Spleen (tissue), 7 donors: Measurements from ENCODE around the gene PCED1B.

Source experiments
- CTCF ChIP-seq, 11 experiments: fragments of 200-600 bp in 7 of 11; fragments of 450-650 bp in 4 of 11; sonication (generic) in 4 of 11; IDR thresholded peaks in 8 of 11; conservative IDR thresholded peaks in 3 of 11; 1 replicate in 7 of 11; 2 replicates in 4 of 11; pipeline versions ENCODE4 v1.4.0 to v1.8.0; 2016 to 2021; ENCODE audit warnings: antibody characterized with exemption in 11 of 11, inconsistent platforms in 4 of 11, mild to moderate bottlenecking in 1 of 11
- POLR2A ChIP-seq, 3 donors: fragments of 450-650 bp; IDR thresholded peaks; one replicate each; pipeline ENCODE4 v1.5.1; 2017; ENCODE audit warnings: antibody characterized with exemption in 3 of 3, mild to moderate bottlenecking in 1 of 3
- POLR2AphosphoS5 ChIP-seq, 3 donors: sonication (generic); formaldehyde crosslinking; IDR thresholded peaks; one replicate each; pipeline ENCODE4 v1.5.1; 2017; ENCODE audit warnings: antibody characterized with exemption in 3 of 3
- donor health status: DM: no; HTN: no; CAD: no; lungs with moderate emphysema.
- donor health status: DM: no; HTN: no; CAD: no.
- donor health status: DM: no; HTN: no; CAD: no.

GRCh38 chr12:47035484-47035883 lies 43.9 kb upstream of the PCED1B start:
- no peak for TF ChIP-seq CTCF (IDR thresholded peaks at IDR 0.05 in 8 of 11, conservative IDR thresholded peaks at IDR 0.05 in 3 of 11)
- TF ChIP-seq POLR2AphosphoS5 (IDR thresholded peaks at IDR 0.05), result no peak
- no peak for TF ChIP-seq POLR2A (IDR thresholded peaks at IDR 0.05)
